PC-9 (cell line): ENCODE measurements around the gene ENPP7. TPM values are rescaled to one million over a fixed set of nuclear protein-coding genes. Genes with fewer than 3 reads are reported as not detected.

ENCODE experiments used
- BruUV-seq: library from RNA; stranded (reverse); fragments of 400-500 nt; replicated peaks from 2 replicates; lab custom pipeline; 2021; lab: Mats Ljungman, UMichigan
- CTCF ChIA-PET: fragments of 300-600 bp; sonication (Branson Sonifier 250); formaldehyde crosslinking; loops from one replicate; lab custom pipeline; 2022; ENCODE audit warnings: antibody characterized with exemption; lab: Charles Lee
- POLR2A ChIA-PET: fragments of 300-600 bp; sonication (Branson Sonifier 250); formaldehyde crosslinking; loops from one replicate; lab custom pipeline; 2022; ENCODE audit warnings: antibody characterized with exemption; ENCODE audit not compliant: unreplicated experiment; lab: Charles Lee
- DNase-seq, 2 experiments: peaks; one replicate each; pipeline versions ENCODE4 v3.0.0 to v3.0.0-alpha.2; 2015 to 2022; ENCODE audit warnings: mixed read lengths in 1 of 2
- H2AFZ ChIP-seq: fragments of 200-600 bp; sonication (generic); 2 replicates; pipeline ENCODE4 v1.8.1; 2017; ENCODE audit warnings: antibody characterized with exemption
- H3F3A ChIP-seq: fragments of 200-600 bp; sonication (generic); 2 replicates; pipeline ENCODE4 v1.8.1; 2017; ENCODE audit warnings: antibody characterized with exemption, mild to moderate bottlenecking, low read depth; ENCODE audit not compliant: insufficient read depth
- H3K27ac ChIP-seq: fragments of 200-600 bp; sonication (generic); 2 replicates; pipeline ENCODE4 v1.6.1; 2016; ENCODE audit warnings: mixed run types
- H3K27me3 ChIP-seq: fragments of 200-600 bp; sonication (generic); 2 replicates; pipeline ENCODE4 v1.6.1; 2016; ENCODE audit warnings: low read depth, mixed run types; ENCODE audit not compliant: insufficient read depth
- H3K36me3 ChIP-seq: fragments of 200-600 bp; sonication (generic); 2 replicates; pipeline ENCODE4 v1.6.1; 2016; ENCODE audit warnings: low read depth, mixed run types
- H3K4me1 ChIP-seq: fragments of 200-600 bp; sonication (generic); replicated peaks from 2 replicates; pipeline ENCODE4 v1.6.1; 2016; ENCODE audit warnings: mixed run types; ENCODE audit not compliant: insufficient read depth
- H3K4me2 ChIP-seq: fragments of 200-600 bp; sonication (generic); 2 replicates; pipeline ENCODE4 v1.6.1; 2017; ENCODE audit warnings: mixed run types
- H3K4me3 ChIP-seq: fragments of 200-600 bp; sonication (generic); 2 replicates; pipeline ENCODE4 v1.6.1; 2016; ENCODE audit warnings: mixed run types
- H3K79me2 ChIP-seq: fragments of 200-600 bp; sonication (generic); 2 replicates; pipeline ENCODE4 v1.6.1; 2017; ENCODE audit warnings: low read depth, mixed run types
- H3K9me2 ChIP-seq: fragments of 200-600 bp; sonication (generic); 2 replicates; pipeline ENCODE4 v1.8.1; 2017; ENCODE audit warnings: mild to moderate bottlenecking; ENCODE audit not compliant: insufficient read depth
- H3K9me3 ChIP-seq: fragments of 200-600 bp; sonication (generic); 2 replicates; pipeline ENCODE4 v1.8.1; 2016; ENCODE audit warnings: low read depth; ENCODE audit not compliant: insufficient read depth
- H4K20me1 ChIP-seq: fragments of 200-600 bp; sonication (generic); 2 replicates; pipeline ENCODE4 v1.8.1; 2017; ENCODE audit not compliant: insufficient read depth
- EZH2 ChIP-seq: fragments of 200-600 bp; sonication (generic); IDR thresholded peaks from 2 replicates; pipeline ENCODE4 v1.8.0; 2017; ENCODE audit warnings: antibody characterized with exemption, low read depth
- intact Hi-C: fragments of 100-400 bp; cut with micrococcal nuclease; formaldehyde crosslinking; loops from one replicate; pipeline ENCODE4 v1.10.0; 2022; ENCODE audit not compliant: unreplicated experiment
- total RNA-seq: library from RNA; stranded (reverse); gene quantifications from 2 replicates; pipeline ENCODE4 v1.2.3, GENCODE V29; 2021
- TF ChIP-seq, protein P1 (sequence below): fragments of 200-600 bp; sonication (generic); conservative IDR thresholded peaks from 2 replicates; pipeline ENCODE4 v1.6.1; 2017; ENCODE audit warnings: mixed run types, antibody characterized with exemption, mild to moderate bottlenecking, moderate library complexity

Gene ENPP7
- total RNA-seq, 1 experiment from 2014 or later: not detected

DNA sequence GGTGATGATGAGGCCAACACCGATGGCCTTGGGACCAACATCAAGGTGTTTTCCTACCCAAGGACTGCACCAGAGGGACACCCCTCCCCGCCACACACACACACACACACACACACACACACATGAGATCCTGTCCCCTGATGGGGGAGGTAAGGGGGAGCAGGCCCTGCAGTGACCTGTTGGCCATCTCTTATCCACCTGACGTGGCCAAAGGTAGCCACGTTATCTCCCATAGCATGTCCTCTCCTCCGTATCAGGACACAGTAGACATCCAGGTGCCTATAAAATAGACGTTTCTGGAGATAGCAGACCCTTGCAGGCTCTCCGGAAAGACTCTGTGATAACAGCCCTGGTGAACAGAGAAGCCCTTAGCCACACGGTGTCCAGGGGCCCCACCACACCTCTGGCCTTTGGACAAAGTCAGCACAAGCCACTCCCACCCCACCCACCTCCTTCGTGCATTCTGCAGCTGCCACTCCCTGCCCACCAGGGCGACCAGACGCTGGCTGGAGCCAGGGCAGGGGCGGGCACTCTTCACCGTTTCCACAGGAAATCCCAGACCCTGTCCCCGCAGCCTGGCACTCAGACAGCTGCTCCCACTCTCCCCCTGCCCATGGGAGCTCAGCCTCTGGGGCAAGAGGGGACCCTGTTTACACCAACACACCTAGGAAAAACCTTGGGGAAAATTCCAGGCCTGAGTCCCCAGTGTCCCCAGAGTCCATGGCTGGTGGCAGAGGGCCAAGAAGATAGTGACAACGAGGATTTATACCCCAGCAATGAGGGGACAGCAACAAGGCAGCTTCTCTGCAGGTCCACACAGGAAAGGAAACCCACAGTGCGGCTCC, 15.4 kb upstream of the ENPP7 start:
- Histone ChIP-seq H3K4me2 (no peak overlapping the region), H3K79me2 (no peaks in the 10 kb centered on the region), H3K36me3 (no peaks in the 10 kb centered on the region), H3K27ac (no peak overlapping the region), H2AFZ (no peak overlapping the region), H3K27me3 (peaks cover 21% of the 10 kb centered on the region; the same call in 1 of the 2 replicates), H3F3A (no peaks in the 10 kb centered on the region), H3K4me1 (no peaks in the 10 kb centered on the region), H4K20me1 (no peaks in the 10 kb centered on the region), H3K9me2 (no peaks in the 10 kb centered on the region), H3K4me3 (no peak overlapping the region), H3K9me3 (no peaks in the 10 kb centered on the region)
- intact Hi-C loops: no loop called here
- ChIA-PET CTCF (interaction anchor here (0.6 kb wide), 2 partner anchors 314 to 729 kb away, joined by 3 read pairs; no protein-coding TSS in a partner anchor), POLR2A (interaction anchor here (0.6 kb wide), 1 partner anchor 368 kb away, joined by 3 read pairs; no protein-coding TSS in a partner anchor)
- DNase-seq: no peak
- TF ChIP-seq EZH2: no peak
- TF ChIP-seq, protein P1, sequence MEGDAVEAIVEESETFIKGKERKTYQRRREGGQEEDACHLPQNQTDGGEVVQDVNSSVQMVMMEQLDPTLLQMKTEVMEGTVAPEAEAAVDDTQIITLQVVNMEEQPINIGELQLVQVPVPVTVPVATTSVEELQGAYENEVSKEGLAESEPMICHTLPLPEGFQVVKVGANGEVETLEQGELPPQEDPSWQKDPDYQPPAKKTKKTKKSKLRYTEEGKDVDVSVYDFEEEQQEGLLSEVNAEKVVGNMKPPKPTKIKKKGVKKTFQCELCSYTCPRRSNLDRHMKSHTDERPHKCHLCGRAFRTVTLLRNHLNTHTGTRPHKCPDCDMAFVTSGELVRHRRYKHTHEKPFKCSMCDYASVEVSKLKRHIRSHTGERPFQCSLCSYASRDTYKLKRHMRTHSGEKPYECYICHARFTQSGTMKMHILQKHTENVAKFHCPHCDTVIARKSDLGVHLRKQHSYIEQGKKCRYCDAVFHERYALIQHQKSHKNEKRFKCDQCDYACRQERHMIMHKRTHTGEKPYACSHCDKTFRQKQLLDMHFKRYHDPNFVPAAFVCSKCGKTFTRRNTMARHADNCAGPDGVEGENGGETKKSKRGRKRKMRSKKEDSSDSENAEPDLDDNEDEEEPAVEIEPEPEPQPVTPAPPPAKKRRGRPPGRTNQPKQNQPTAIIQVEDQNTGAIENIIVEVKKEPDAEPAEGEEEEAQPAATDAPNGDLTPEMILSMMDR: no peak
- BruUV-seq: no TSS peak

DNA sequence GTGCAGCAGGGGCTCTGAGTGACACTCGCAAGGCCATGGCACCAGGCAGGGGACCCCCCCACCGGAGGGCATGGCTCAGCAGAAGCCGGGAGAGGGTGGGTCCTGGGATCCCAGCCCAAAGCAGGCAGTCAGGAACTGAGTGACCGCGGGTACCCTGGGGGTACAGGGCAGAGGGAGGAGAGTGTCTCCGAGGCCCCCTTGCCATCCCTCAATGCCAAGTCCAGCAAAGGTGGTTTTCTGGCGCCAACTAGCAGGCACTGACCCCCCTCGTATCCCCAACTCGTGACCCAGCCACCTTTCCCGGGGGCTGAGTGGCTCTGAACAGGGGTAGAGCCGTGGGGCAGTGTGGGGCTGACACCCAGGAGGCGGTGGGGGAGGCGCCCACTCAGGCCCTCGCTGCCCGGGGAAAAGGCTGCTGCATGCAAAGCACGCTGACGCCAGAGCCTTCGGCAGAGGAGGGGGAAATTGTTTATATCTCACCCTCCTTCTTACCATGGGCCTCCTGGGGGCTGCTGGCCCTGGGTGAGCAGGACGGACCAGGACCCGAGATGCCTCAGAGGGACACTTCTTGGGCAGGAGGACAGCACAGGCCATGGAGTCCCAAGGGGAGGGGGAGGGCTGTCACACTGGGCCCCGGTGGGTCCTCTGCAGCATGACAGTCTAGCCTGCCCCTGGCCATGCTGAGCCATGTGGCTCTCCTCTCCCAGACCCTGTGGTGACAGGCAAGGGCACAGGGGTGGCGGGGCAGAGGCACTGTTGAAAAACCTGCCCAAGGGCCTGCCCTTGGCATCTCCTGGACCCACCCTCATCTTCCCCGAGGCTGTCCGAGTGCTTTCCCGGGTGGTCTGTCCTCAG, 14.6 kb upstream of the ENPP7 start:
- TF ChIP-seq EZH2: no peak
- TF ChIP-seq, protein P1: no peak
- Histone ChIP-seq H3K79me2 (no peaks in the 10 kb centered on the region), H3K9me3 (no peaks in the 10 kb centered on the region), H3K9me2 (no peaks in the 10 kb centered on the region), H3K27ac (no peak overlapping the region), H3F3A (no peaks in the 10 kb centered on the region), H4K20me1 (no peaks in the 10 kb centered on the region), H3K36me3 (no peaks in the 10 kb centered on the region), H3K4me2 (no peak overlapping the region), H3K4me3 (no peak overlapping the region), H2AFZ (no peak overlapping the region), H3K27me3 (peaks cover 21% of the 10 kb centered on the region; the same call in 1 of the 2 replicates), H3K4me1 (no peaks in the 10 kb centered on the region)
- intact Hi-C loops: no loop called here
- BruUV-seq: no TSS peak
- CTCF ChIA-PET: interaction anchor here (0.6 kb wide), 2 partner anchors 315 to 729 kb away, joined by 3 read pairs; no protein-coding TSS in a partner anchor
- POLR2A ChIA-PET: no interaction called here
- no peak for DNase-seq

DNA sequence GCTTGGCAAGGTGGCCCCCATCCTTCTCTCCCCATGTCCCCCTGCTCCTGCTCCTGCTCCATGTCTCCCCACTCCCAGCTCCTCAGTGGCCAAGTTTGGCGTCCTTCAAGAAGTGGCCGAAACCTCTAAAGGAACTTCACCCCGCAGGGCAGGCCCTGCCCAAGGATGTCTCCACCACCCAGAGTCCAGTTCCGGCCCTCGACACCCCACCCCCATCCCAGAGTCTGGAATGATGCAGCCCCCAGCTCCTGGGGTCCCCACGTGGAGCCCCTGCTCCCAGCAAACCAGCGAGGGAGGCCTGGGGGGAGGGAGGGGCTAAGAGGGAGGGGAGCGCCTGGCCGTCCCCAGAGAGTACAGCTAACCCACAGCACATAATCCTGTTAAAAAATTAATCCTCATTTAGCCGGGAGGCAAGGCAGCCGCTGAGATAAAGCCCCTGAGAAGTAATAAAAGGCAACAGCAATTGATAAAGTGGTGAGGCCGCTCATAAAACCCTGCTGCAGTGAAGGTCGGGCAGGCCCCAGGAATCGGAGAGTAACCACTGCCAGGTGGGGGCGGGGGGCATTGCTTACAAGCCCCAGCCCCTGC, 9.9 kb upstream of the ENPP7 start:
- H3K36me3 ChIP-seq: no peaks in the 10 kb centered on the region
- H3K4me3 ChIP-seq: no peak overlapping the region
- H3K27me3 ChIP-seq: 0 out of 2 replicates have a peak, but pooled peaks cover 7% of the 10 kb centered on the region
- TF ChIP-seq EZH2: no peak
- TF ChIP-seq, protein P1: no peak
- no peaks in the 10 kb centered on the region for H3K9me2 ChIP-seq
- H3K4me2 ChIP-seq: no peak overlapping the region
- H3F3A ChIP-seq: no peaks in the 10 kb centered on the region
- no peak overlapping the region for H3K27ac ChIP-seq
- no peaks in the 10 kb centered on the region for H3K79me2 ChIP-seq
- DNase-seq: no peak
- POLR2A ChIA-PET: no interaction called here
- no TSS peak for BruUV-seq
- no peaks in the 10 kb centered on the region for H3K9me3 ChIP-seq
- intact Hi-C loops: no loop called here
- CTCF ChIA-PET: no interaction called here
- no peaks in the 10 kb centered on the region for H4K20me1 ChIP-seq
- H3K4me1 ChIP-seq: no peaks in the 10 kb centered on the region
- H2AFZ ChIP-seq: no peak overlapping the region
